Fibroblast of lung (primary cell): Measurements from ENCODE around the gene AFMID. TPM values are rescaled to one million over a fixed set of nuclear protein-coding genes. Genes with fewer than 3 reads are reported as not detected.

Experiments
- DNase-seq, 2 donors: peaks; one replicate each; pipeline versions ENCODE4 v3.0.0 to v3.0.0-alpha.2; 2010; ENCODE audit warnings: low read depth in 2 of 2
- H2AFZ ChIP-seq: 2 replicates; pipeline ENCODE4 v1.5.1; 2012; ENCODE audit warnings: low read length, control low read depth, inconsistent platforms
- H3K27ac ChIP-seq: 2 replicates; pipeline ENCODE4 v1.5.1; 2011; ENCODE audit warnings: low read length, control low read depth; ENCODE audit not compliant: insufficient read depth
- H3K27me3 ChIP-seq: 2 replicates; pipeline ENCODE4 v1.5.1; 2011; ENCODE audit warnings: mild to moderate bottlenecking, low read length; ENCODE audit not compliant: control insufficient read depth, insufficient read depth
- H3K36me3 ChIP-seq: 2 replicates; pipeline ENCODE4 v1.5.1; 2011; ENCODE audit warnings: low read length; ENCODE audit not compliant: control insufficient read depth, insufficient read depth
- H3K4me1 ChIP-seq: 2 replicates; pipeline ENCODE4 v1.5.1; 2011; ENCODE audit warnings: low read length; ENCODE audit not compliant: control insufficient read depth, insufficient read depth; ENCODE audit errors: extremely low read depth
- H3K4me2 ChIP-seq: 2 replicates; pipeline ENCODE4 v1.5.1; 2011; ENCODE audit warnings: low read length, control low read depth; ENCODE audit not compliant: insufficient read depth; ENCODE audit errors: extremely low read depth
- H3K4me3 ChIP-seq, 4 experiments: fragments of 200-600 bp in 1 of 4; sonication (generic) in 1 of 4; replicated peaks in 1 of 4; 2 replicates each; pipeline ENCODE4 v1.5.1; 2011 to 2016; ENCODE audit warnings: low read length in 4 of 4, low read depth in 3 of 4, mild to moderate bottlenecking in 3 of 4, control low read depth in 2 of 4, inconsistent platforms in 1 of 4, mixed read lengths in 1 of 4; ENCODE audit not compliant: insufficient read depth in 1 of 4; ENCODE audit errors: control extremely low read depth in 1 of 4
- H3K79me2 ChIP-seq: 2 replicates; pipeline ENCODE4 v1.5.1; 2012; ENCODE audit warnings: mild to moderate bottlenecking, low read length, inconsistent platforms; ENCODE audit not compliant: control insufficient read depth, insufficient read depth
- H3K9ac ChIP-seq: 2 replicates; pipeline ENCODE4 v1.5.1; 2011; ENCODE audit warnings: mild to moderate bottlenecking, low read length, control low read depth; ENCODE audit not compliant: insufficient read depth
- H3K9me3 ChIP-seq: 2 replicates; pipeline ENCODE4 v1.5.1; 2012; ENCODE audit warnings: low read depth, low read length; ENCODE audit not compliant: control insufficient read depth, insufficient read depth
- H4K20me1 ChIP-seq: 2 replicates; pipeline ENCODE4 v1.5.1; 2011; ENCODE audit warnings: low read length; ENCODE audit not compliant: control insufficient read depth, insufficient read depth; ENCODE audit errors: extremely low read depth
- CTCF ChIP-seq, 2 donors: IDR thresholded peaks in 1 of 2; conservative IDR thresholded peaks in 1 of 2; 1 replicate in 1 of 2; 2 replicates in 1 of 2; pipeline ENCODE4 v1.5.1; 2011 to 2012; ENCODE audit warnings: low read length in 2 of 2, control low read depth in 1 of 2, inconsistent platforms in 1 of 2, low read depth in 1 of 2, mild to moderate bottlenecking in 1 of 2
- EZH2 ChIP-seq: IDR thresholded peaks from 2 replicates; pipeline ENCODE4 v1.5.1; 2012; ENCODE audit warnings: low read length, control low read depth, mild to moderate bottlenecking; ENCODE audit errors: missing control alignments
- polyA plus RNA-seq, 2 donors: library from polyadenylated mRNA; depleted of rRNA in 1 of 2; stranded (reverse) in 1 of 2; unstranded in 1 of 2; fragments of >200 nt; gene quantifications; 2 replicates each; pipeline ENCODE4 v1.2.1, GENCODE V29; 2011 to 2012; ENCODE audit warnings: missing spikeins in 1 of 2
- total RNA-seq: library from RNA; depleted of rRNA; stranded (reverse); fragments of >200 nt; gene quantifications from 2 replicates; pipeline ENCODE4 v1.2.1, GENCODE V29; 2014

AFMID gene
- total and polyA plus RNA-seq, 2 donors (not counting 1 experiment from before 2014, with no cell fraction given): 28.1 to 29.2 TPM

- peak overlapping the region; percentile 8 to 89 (median 52) for H3K4me3 ChIP-seq
- peak overlapping the region; percentile 35 for H2AFZ ChIP-seq
These were observed 1.0 kb upstream of the AFMID start for GRCh38 chr17:78185981-78186691.

DNA sequence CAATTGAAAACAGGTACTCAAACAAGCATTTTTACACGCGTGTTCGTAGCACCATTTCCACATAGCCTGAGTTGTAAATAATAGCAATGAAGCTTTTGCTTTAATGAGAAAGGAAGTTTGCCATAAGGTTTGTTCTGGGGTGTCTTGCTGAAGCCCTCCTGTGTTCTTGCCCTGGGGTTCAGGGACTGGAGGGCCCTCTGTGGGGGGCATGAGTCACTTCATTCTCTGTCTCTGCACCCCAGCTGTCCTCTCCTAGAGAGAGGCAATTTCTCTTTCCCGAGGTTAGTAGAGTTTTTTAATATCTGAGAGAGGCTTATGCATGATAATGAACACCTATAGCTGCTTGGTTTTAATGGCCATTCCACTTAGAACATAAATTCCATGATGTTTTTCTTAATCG lies 9.6 kb downstream of the AFMID start:
- no peak for DNase-seq
- no peaks in the 10 kb centered on the region for H3K79me2 ChIP-seq
- H3K36me3 ChIP-seq: peaks cover 3% of the 10 kb centered on the region
- H3K27me3 ChIP-seq: no peaks in the 10 kb centered on the region
- H3K9me3 ChIP-seq: no peaks in the 10 kb centered on the region
- no peaks in the 10 kb centered on the region for H4K20me1 ChIP-seq
- H2AFZ ChIP-seq: no peak overlapping the region
- no peak overlapping the region for H3K4me2 ChIP-seq
- no peak overlapping the region for H3K4me3 ChIP-seq
- TF ChIP-seq EZH2 (no peak), CTCF (conservative IDR thresholded peaks at IDR 0.05 in 1 of 2, IDR thresholded peaks at IDR 0.05 in 1 of 2; ENCODE audit: low read depth in 1 of 2, low read length in 2 of 2) (no peak)
- H3K4me1 ChIP-seq: no peaks in the 10 kb centered on the region
- no peak overlapping the region for H3K27ac ChIP-seq
- no peak overlapping the region for H3K9ac ChIP-seq

More at GRCh38 chr17:78185981-78186691, 1.0 kb upstream of the AFMID start:
- no peak overlapping the region for H3K9ac ChIP-seq
- H3K79me2 ChIP-seq: peaks cover 6% of the 10 kb centered on the region
- H4K20me1 ChIP-seq: no peaks in the 10 kb centered on the region
- H3K4me2 ChIP-seq: peak overlapping the region; percentile 77
- no peaks in the 10 kb centered on the region for H3K9me3 ChIP-seq
- DNase-seq: no peak
- H3K27ac ChIP-seq: no peak overlapping the region
- H3K4me1 ChIP-seq: peaks cover 4% of the 10 kb centered on the region
- TF ChIP-seq EZH2 (no peak), CTCF (conservative IDR thresholded peaks at IDR 0.05 in 1 of 2, IDR thresholded peaks at IDR 0.05 in 1 of 2; ENCODE audit: low read depth in 1 of 2, low read length in 2 of 2) (no peak)
- no peaks in the 10 kb centered on the region for H3K27me3 ChIP-seq
- peaks cover 6% of the 10 kb centered on the region for H3K36me3 ChIP-seq

GRCh38 chr17:78197147-78197832 lies 10.1 kb downstream of the AFMID start:
- no peak overlapping the region for H3K27ac ChIP-seq
- H3K36me3 ChIP-seq: peaks cover 3% of the 10 kb centered on the region
- no peaks in the 10 kb centered on the region for H3K4me1 ChIP-seq
- no peak overlapping the region for H3K9ac ChIP-seq
- H3K4me3 ChIP-seq: no peak overlapping the region
- TF ChIP-seq CTCF (conservative IDR thresholded peaks at IDR 0.05 in 1 of 2, IDR thresholded peaks at IDR 0.05 in 1 of 2; ENCODE audit: low read depth in 1 of 2, low read length in 2 of 2) (no peak), EZH2 (no peak)
- no peaks in the 10 kb centered on the region for H3K9me3 ChIP-seq
- no peaks in the 10 kb centered on the region for H3K79me2 ChIP-seq
- H2AFZ ChIP-seq: no peak overlapping the region
- DNase-seq: no peak
- H4K20me1 ChIP-seq: no peaks in the 10 kb centered on the region
- no peaks in the 10 kb centered on the region for H3K27me3 ChIP-seq
- no peak overlapping the region for H3K4me2 ChIP-seq
